ENCODE data around the gene CTSH.

DNA sequence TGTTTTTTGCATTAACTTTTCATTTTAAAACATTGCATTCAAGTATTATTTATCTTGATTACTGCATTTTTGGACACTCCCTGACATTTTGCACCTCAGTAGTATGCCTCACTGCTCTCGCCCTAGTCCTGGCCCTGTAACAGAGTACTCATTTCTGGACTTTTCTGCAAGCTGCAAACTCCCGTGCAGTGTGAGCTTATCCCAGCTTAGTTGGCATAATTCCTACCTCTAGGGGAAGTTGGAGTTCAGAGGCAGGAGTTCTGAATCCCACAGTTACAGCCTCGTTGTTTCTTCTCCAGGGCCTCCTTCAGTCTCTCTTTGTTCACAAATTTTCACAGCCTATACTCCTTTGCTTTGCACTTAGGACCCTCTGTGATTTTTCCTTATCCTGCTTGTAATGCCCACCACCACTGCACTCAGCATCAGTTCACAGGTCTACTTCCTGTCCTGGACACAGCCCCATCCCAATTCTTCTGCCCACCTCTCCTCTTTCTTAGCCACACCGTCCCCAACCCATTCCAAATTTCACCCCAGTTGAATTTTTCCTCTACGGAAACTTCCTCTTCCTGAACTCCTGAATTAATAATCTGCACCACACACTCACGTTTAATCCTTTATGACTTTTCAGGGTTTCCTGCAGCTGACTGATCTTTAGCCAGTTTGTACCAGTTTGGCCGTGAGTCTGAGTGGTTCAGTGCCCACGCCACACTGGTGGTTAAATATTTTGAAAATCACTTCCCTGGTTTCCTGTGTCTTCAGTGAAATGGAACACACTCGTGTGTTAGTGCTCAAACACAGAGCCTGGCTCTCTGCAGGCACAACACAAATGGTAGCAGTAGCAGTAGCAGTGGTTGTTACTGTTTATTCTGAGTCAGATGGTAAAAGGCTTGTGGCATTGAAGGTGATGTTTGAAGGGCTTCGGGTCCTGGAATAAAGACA, 6.3 kb upstream of the CTSH start:
- TF ChIP-seq POLR2A (IDR thresholded peaks at IDR 0.05) = no peak
- TF ChIP-seq, protein P1, sequence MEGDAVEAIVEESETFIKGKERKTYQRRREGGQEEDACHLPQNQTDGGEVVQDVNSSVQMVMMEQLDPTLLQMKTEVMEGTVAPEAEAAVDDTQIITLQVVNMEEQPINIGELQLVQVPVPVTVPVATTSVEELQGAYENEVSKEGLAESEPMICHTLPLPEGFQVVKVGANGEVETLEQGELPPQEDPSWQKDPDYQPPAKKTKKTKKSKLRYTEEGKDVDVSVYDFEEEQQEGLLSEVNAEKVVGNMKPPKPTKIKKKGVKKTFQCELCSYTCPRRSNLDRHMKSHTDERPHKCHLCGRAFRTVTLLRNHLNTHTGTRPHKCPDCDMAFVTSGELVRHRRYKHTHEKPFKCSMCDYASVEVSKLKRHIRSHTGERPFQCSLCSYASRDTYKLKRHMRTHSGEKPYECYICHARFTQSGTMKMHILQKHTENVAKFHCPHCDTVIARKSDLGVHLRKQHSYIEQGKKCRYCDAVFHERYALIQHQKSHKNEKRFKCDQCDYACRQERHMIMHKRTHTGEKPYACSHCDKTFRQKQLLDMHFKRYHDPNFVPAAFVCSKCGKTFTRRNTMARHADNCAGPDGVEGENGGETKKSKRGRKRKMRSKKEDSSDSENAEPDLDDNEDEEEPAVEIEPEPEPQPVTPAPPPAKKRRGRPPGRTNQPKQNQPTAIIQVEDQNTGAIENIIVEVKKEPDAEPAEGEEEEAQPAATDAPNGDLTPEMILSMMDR (IDR thresholded peaks at IDR 0.05) = peak in 3 of 4 experiments; percentile 21 to 48 (median 31)
- TF ChIP-seq POLR2AphosphoS5 (IDR thresholded peaks at IDR 0.05) = no peak

All from gastroesophageal sphincter (tissue), 3 donors.